PC-3 (cell line): ENCODE data around the gene ZNF611.

Experiments
- EZH2 ChIP-seq: fragments of 300-600 bp; sonication (generic); IDR thresholded peaks from one replicate; pipeline ENCODE4 v1.6.1; 2017; ENCODE audit warnings: antibody characterized with exemption, mild to moderate bottlenecking, low read length; ENCODE audit not compliant: unreplicated experiment
- TF ChIP-seq, protein P1 (sequence below): fragments of 300-600 bp; sonication (generic); conservative IDR thresholded peaks from 2 replicates; pipeline ENCODE4 v1.5.1; 2017; ENCODE audit warnings: antibody characterized with exemption, low read depth, mild to moderate bottlenecking, low read length

- no peak for TF ChIP-seq EZH2
- TF ChIP-seq, protein P1, sequence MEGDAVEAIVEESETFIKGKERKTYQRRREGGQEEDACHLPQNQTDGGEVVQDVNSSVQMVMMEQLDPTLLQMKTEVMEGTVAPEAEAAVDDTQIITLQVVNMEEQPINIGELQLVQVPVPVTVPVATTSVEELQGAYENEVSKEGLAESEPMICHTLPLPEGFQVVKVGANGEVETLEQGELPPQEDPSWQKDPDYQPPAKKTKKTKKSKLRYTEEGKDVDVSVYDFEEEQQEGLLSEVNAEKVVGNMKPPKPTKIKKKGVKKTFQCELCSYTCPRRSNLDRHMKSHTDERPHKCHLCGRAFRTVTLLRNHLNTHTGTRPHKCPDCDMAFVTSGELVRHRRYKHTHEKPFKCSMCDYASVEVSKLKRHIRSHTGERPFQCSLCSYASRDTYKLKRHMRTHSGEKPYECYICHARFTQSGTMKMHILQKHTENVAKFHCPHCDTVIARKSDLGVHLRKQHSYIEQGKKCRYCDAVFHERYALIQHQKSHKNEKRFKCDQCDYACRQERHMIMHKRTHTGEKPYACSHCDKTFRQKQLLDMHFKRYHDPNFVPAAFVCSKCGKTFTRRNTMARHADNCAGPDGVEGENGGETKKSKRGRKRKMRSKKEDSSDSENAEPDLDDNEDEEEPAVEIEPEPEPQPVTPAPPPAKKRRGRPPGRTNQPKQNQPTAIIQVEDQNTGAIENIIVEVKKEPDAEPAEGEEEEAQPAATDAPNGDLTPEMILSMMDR: no peak
These were observed 9.9 kb downstream of the ZNF611 start for GRCh38 chr19:52724701-52725514.
